HG03378 (cell line): ENCODE data around the gene CXCL12.

Experiments used
- ATAC-seq: cut with Tn5 transposase; IDR thresholded peaks from one replicate; pipeline ENCODE4 v1.9.1; 2021; ENCODE audit warnings: mild to moderate bottlenecking, moderate library complexity; ENCODE audit not compliant: unreplicated experiment

The CXCL12 gene

GRCh38 chr10:44385696-44386441 is 972 bp upstream of the CXCL12 start:
- ATAC-seq, result no peak

GRCh38 chr10:44384601-44385025 is 284 bp downstream of the CXCL12 start:
- ATAC-seq, result no peak

DNA sequence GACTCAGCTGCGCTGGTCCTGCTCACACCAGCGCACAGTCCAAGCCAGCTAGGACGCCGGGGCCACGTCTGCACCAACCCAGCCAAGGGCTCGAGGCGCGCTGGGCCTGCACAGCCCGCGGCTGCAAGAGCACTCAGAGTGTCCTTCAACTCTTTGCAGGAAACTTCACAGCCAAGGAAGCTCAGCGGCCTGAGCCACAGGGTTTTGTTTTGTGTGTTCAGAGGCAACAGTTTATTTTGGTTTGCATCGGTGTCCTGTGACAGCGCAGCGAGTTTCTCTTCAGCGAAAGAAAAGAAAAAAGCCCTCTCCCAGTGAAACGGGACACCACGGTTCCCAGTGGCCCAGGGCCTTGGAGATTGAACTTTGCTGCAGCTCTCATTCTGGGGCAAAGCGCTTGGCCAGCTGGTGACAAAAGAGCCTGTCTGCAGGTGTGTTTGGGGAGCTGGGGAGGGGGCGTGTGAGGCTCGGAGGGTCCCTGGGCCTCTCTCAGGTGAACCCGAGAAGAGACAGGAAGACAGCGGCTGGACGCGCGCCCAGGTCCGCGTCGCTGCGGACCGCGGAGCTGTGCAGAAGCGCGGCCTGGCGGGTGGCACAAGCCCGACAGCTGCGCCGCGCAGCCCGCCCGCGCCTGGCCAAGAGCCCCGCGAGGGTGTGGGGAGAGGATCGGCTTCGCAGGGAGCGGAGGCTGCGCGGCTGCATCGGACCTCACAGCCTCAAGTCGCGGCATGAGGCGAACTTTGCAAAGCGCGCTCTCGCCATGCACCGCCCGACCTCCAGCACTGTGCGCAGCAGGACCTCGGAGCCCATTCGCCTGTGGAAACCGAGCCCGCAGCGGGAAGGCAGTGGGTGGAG is 922 bp downstream of the CXCL12 start:
- ATAC-seq, result no peak

DNA sequence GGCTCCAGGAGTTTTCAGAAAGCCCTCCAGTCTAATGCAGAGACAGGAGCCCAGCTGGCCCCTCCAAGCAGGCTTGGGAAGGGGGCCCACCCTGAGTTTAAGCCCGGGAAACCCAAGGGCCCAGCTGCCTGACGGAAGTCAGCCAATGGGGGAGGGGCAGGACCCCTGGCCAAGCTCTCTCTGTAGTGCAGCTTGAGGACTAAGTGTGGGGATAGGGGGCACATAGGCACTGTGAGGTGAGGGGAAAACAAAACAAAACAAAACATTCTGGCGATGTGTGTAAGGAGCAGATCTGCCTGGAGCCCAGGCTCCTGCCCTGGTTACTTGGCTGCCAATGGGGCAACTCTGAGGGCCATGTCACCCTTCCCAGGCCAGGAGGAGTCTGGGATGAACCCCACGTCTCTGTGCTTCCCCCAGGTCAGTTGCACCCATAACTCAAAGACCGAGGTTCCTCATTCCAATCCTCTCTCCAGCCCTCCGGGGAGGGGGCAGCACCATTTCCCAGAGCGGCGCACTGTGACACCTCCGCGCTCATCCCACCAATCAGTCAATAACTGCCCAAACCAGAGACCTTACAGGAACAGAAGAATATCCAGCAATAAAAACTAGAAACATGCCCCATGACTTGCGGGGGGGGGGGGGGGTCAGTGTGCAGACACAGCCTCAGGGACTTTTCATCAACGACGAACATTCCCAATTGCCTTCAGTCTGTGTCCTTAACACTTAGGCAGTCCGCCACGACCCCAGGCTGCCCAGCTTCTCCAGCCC is 1.7 kb downstream of the CXCL12 start:
- no peak for ATAC-seq

DNA sequence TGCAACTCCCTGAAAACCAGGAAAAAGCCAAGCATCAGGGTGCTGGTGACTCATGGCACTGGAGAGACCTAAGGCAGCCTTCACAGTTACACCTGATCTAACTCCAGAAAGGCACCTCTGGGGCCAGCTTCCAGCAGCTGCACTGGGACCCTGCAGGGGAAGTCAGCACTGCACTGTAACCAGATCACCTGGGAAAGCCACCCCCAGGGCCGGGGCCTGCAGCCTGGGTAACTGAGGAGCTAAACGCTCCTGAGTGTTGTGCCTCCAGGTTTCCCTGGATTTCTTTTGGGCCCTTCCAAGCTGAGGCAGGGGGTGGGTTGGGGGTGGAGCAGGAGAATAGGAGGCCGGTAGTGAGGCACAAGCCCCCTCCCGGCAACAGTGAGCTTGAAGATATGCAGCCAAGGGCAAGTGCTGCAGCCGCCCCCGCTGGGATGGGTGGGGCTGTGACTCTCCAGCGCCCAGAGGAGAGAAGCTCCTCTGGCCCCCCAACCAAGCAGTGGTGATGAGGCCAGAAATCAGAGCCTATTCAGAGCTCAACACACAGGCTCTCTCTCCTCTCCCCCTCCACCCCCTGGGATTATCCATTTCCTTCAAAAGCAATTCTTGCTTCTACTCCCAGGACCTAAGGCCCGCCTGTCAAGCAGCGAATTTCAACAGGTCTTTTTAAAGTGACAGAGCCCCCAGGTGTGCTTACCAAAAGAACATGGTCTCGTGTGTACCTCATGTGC is 2.6 kb downstream of the CXCL12 start:
- ATAC-seq, result no peak

DNA sequence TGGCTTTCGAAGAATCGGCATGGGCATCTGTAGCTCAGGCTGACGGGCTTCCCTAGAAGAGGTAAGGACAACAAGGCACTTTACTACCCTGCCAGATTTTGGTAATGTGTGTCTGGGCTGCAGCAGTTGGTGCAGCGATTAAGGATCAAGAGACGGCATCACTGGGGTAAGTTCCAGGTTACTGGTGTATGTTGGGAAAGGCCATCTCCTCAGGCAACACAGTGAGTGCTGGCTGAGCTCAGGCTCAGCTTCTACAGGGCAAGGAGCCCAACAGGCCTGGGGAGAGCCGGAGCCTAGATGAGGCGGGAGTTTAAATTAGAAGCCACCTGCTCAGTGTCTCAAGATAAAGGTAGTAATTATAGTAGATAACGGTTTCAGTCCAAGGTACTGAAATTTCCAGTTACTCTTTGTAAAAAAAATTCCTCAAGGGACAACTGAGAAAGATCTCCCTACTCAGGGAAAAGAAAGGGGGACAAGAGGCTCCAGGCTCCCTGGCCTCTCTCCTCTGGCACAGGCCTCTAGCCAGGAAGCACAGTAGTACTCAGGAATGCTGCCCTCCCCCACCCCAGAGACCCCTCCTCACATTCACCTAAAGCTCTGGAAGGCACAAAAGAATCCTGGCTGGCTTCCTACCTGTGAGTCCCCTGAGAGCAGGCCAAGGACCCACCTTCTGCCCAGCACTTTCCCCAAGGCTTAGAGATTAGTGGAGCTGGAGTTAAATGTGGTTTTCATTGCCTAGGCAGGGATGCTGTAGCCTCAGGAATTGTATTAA is 3.9 kb downstream of the CXCL12 start:
- no peak for ATAC-seq

DNA sequence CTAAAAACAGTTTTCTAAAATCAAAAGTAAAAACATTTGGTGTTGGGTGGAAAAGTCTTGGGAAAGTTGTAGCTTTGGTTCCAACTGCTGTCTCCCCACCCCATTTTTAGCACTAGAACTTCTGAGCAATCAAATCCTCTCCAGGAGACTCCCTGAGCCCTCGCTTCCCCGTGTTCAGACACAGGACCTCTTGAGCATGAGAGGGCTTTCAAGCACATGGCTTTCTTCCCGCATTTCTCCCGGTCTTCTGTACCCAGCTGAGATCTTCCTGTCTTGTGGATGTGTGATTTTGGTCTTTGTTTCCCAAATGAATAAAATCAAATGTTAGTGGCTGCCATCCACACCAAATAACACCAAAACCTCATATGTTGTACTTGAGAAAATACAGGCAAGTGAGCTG is 5.0 kb downstream of the CXCL12 start:
- ATAC-seq, result no peak

GRCh38 chr10:44378626-44379025 is 6.3 kb downstream of the CXCL12 start:
- ATAC-seq, result no peak

GRCh38 chr10:44377651-44378310 is 7.1 kb downstream of the CXCL12 start:
- ATAC-seq, result no peak

GRCh38 chr10:44376472-44377099 is 8.3 kb downstream of the CXCL12 start:
- ATAC-seq, result no peak

GRCh38 chr10:44374155-44374554 is 10.7 kb downstream of the CXCL12 start:
- no peak for ATAC-seq

GRCh38 chr10:44373341-44373995 is 11.4 kb downstream of the CXCL12 start:
- no peak for ATAC-seq

DNA sequence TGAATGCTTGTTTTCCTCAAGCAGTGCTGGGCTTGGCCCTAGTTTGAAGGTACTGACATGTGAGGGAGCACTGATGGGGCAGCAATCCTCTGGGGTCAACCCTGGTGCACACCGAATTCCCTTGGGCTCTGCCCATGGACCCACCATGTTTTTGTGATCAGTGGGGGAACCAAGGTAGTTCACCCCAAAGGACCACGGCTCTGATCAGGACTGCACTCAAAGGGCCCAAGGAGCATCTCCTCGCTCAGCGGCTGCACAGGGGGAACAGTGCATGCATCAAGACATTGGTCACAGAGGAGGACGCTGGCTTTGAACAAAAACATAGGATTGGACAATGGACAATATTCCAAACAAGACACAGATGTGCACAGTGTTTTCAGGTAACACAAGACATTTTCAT is 12.7 kb downstream of the CXCL12 start:
- ATAC-seq, result no peak

- ATAC-seq, result no peak
Observed at GRCh38 chr10:44370731-44371248, 14.1 kb downstream of the CXCL12 start.

GRCh38 chr10:44369854-44370253 is 15.0 kb downstream of the CXCL12 start:
- no peak for ATAC-seq

- no peak for ATAC-seq
Observed at GRCh38 chr10:44369296-44369695, 15.6 kb downstream of the CXCL12 start.

GRCh38 chr10:44368637-44369036 is 16.3 kb downstream of the CXCL12 start:
- ATAC-seq, result no peak

DNA sequence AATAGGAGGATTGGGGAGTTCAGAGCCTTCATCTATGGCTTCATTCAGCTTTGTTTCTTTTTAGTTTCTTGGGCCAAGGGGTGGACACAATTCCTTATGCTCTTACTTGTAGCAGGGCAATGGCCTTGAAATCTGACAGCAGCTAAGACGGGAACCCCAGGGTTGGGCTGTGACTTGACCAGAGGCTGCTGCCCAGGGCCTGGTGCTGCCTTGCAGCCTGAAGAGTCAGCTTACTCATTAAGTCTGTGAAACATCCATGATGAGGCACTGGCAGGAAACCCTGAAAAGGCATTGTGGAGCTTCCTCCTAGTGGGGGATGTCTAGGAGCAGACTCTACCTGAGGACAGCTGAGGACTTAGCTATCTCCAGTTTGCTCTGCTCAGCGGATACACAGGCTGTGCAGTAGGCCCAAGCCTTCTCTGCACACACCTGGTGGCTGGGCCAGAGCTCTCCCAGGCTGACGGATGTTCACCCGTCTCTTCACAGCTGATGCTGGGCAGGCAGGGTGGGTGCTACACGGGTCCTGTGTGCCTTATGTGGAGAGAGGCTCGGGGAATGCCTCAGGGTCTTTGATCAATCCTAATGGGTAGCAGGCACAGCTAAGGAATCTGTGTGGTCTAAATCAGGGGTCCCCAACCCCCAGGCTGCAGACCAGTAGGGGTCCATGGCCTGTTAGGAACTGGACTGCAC is 17.8 kb downstream of the CXCL12 start:
- no peak for ATAC-seq
